Measurements from ENCODE around the gene WDR83. TPM values are rescaled to one million over a fixed set of nuclear protein-coding genes. Genes with fewer than 3 reads are reported as not detected.

WDR83 gene
- total RNA-seq, 4 donors from 2014 or later: 4.0 to 16.7 (median 5.8) TPM

GRCh38 chr19:12655546-12655945 is 11.1 kb upstream of the WDR83 start:
- H3K36me3 ChIP-seq: peaks cover 4 to 85% (median 8%) of the 10 kb centered on the region in 3 donors
- no peak overlapping the region for H3K4me3 ChIP-seq
- intact Hi-C loops (cut with DNase I): no loop called here
- no peaks in the 10 kb centered on the region for H3K27me3 ChIP-seq
- no peak overlapping the region for H3K27ac ChIP-seq
- H3K4me1 ChIP-seq: no peaks in the 10 kb centered on the region
- WGBS, 2 donors: 94 to 96% methylated on average over 8 of the region's 8 CpGs
- DNase-seq: no peak
- no peak for TF ChIP-seq POLR2A (IDR thresholded peaks at IDR 0.05)
- TF ChIP-seq CTCF (IDR thresholded peaks at IDR 0.05): no peak
- no peaks in the 10 kb centered on the region for H3K9me3 ChIP-seq

- H3K36me3 ChIP-seq: peaks cover 4 to 89% (median 15%) of the 10 kb centered on the region in 3 donors
- no peak overlapping the region for H3K4me3 ChIP-seq
- 81 to 84% methylated on average over 29 to 30 of the region's 50 CpGs for WGBS, 2 donors
- no peak overlapping the region for H3K27ac ChIP-seq
- H3K9me3 ChIP-seq: no peaks in the 10 kb centered on the region
- intact Hi-C loops (cut with DNase I): no loop called here
- no peak for TF ChIP-seq CTCF (IDR thresholded peaks at IDR 0.05)
- no peak for TF ChIP-seq POLR2A (IDR thresholded peaks at IDR 0.05)
- DNase-seq: no peak
- no peaks in the 10 kb centered on the region for H3K4me1 ChIP-seq
- no peaks in the 10 kb centered on the region for H3K27me3 ChIP-seq
Observed at GRCh38 chr19:12656899-12657571, 9.6 kb upstream of the WDR83 start.

- intact Hi-C loops (cut with DNase I): no loop called here
- Histone ChIP-seq H3K4me1 (no peaks in the 10 kb centered on the region), H3K27ac (no peak overlapping the region), H3K9me3 (no peaks in the 10 kb centered on the region), H3K4me3 (no peak overlapping the region), H3K36me3 (peaks cover 4 to 92% (median 23%) of the 10 kb centered on the region in 3 donors), H3K27me3 (no peaks in the 10 kb centered on the region)
- DNase-seq: no peak
- WGBS, 2 donors: 94 to 98% methylated on average over 9 to 10 of the region's 22 CpGs
- TF ChIP-seq CTCF (IDR thresholded peaks at IDR 0.05) (no peak), POLR2A (IDR thresholded peaks at IDR 0.05) (no peak)
Observed at GRCh38 chr19:12657966-12658365, 8.6 kb upstream of the WDR83 start.

- intact Hi-C loops (cut with DNase I): no loop called here
- peaks cover 0 to 93% (median 30%) of the 10 kb centered on the region in 3 donors for H3K36me3 ChIP-seq
Observed at GRCh38 chr19:12660980-12661379, 5.6 kb upstream of the WDR83 start.

More at GRCh38 chr19:12660980-12661379, 5.6 kb upstream of the WDR83 start:
- Histone ChIP-seq H3K27me3 (no peaks in the 10 kb centered on the region), H3K4me1 (peaks cover 0 to 19% (median 7%) of the 10 kb centered on the region in 3 donors), H3K9me3 (no peaks in the 10 kb centered on the region), H3K27ac (no peak overlapping the region), H3K4me3 (no peak overlapping the region)
- 92 to 93% methylated on average over 5 to 9 of the region's 12 CpGs for WGBS, 2 donors
- TF ChIP-seq POLR2A (IDR thresholded peaks at IDR 0.05) (no peak), CTCF (IDR thresholded peaks at IDR 0.05) (no peak)
- no peak for DNase-seq

Measured in esophagus squamous epithelium (tissue), 5 donors.